ENCODE data around the gene SNRPD3. TPM values are rescaled to one million over a fixed set of nuclear protein-coding genes. Genes with fewer than 3 reads are reported as not detected.

Gene SNRPD3
- total and polyA plus RNA-seq, 9 of the 15 experiments (the other 6 are each of a cell fraction or from before 2014, with no cell fraction given) = 131 to 366 (median 274) TPM

GRCh38 chr22:24525416-24526037 is 30.3 kb upstream of the SNRPD3 start (continued):
- TF ChIP-seq ZFX (CRISPR knock-in tag; IDR thresholded peaks at IDR 0.05) = no peak
- TF ChIP-seq NCOA6 (IDR thresholded peaks at IDR 0.05) = no peak
- no peak for TF ChIP-seq HDAC3 (IDR thresholded peaks at IDR 0.05; ENCODE audit: borderline replicate concordance, partially characterized antibody)
- peak; percentile 39; the same call in 1 of the 2 replicates for TF ChIP-seq NCOR1 (IDR thresholded peaks at IDR 0.05)
- TF ChIP-seq NFATC3 (IDR thresholded peaks at IDR 0.05) = no peak
- TF ChIP-seq TCF15 (CRISPR knock-in tag; IDR thresholded peaks at IDR 0.05) = no peak
- no peak for TF ChIP-seq TCF7L2 (IDR thresholded peaks at IDR 0.05; ENCODE audit: low read depth, low read length)
- TF ChIP-seq GABPB1 (CRISPR knock-in tag; IDR thresholded peaks at IDR 0.05) = 0 out of 2 replicates have a peak, but pooled peaks have one; percentile 41
- no peak for TF ChIP-seq EP400 (IDR thresholded peaks at IDR 0.05)
- TF ChIP-seq FOXA1 (IDR thresholded peaks at IDR 0.05; ENCODE audit: borderline replicate concordance) = no peak
- TF ChIP-seq ZSCAN29 (IDR thresholded peaks at IDR 0.05) = no peak
- no peak for TF ChIP-seq COPS2 (conservative IDR thresholded peaks at IDR 0.05)
- TF ChIP-seq CREB1 (IDR thresholded peaks at IDR 0.05) = no peak
- no peak for TF ChIP-seq CREB1 (CRISPR knock-in tag; IDR thresholded peaks at IDR 0.05)
- TF ChIP-seq GATAD2A (IDR thresholded peaks at IDR 0.05) = no peak
- TF ChIP-seq ETV1 (tag; conservative IDR thresholded peaks at IDR 0.05; ENCODE audit: low read depth) = no peak
- TF ChIP-seq SREBF2 (CRISPR knock-in tag; IDR thresholded peaks at IDR 0.05) = no peak
- TF ChIP-seq, protein P1, sequence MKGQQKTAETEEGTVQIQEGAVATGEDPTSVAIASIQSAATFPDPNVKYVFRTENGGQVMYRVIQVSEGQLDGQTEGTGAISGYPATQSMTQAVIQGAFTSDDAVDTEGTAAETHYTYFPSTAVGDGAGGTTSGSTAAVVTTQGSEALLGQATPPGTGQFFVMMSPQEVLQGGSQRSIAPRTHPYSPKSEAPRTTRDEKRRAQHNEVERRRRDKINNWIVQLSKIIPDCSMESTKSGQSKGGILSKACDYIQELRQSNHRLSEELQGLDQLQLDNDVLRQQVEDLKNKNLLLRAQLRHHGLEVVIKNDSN (CRISPR knock-in tag; IDR thresholded peaks at IDR 0.05) = no peak
- TF ChIP-seq PML (IDR thresholded peaks at IDR 0.05; ENCODE audit: low read length) = no peak
- TF ChIP-seq RB1 (IDR thresholded peaks at IDR 0.05; ENCODE audit: low read depth) = 0 out of 2 replicates have a peak, but pooled peaks have one; percentile 24
- no peak for TF ChIP-seq MIER1 (IDR thresholded peaks at IDR 0.05; ENCODE audit: low read depth)
- TF ChIP-seq KDM5B (IDR thresholded peaks at IDR 0.05; ENCODE audit: insufficient replicate concordance, low read depth, low read length) = no peak
- TF ChIP-seq ZNF263 (CRISPR knock-in tag; IDR thresholded peaks at IDR 0.05; ENCODE audit: borderline replicate concordance) = no peak
- no peak for TF ChIP-seq TARDBP (IDR thresholded peaks at IDR 0.05)
- no peak for TF ChIP-seq BRD4 (IDR thresholded peaks at IDR 0.05)
- no peak for TF ChIP-seq ZNF133 (CRISPR knock-in tag; IDR thresholded peaks at IDR 0.05)
- TF ChIP-seq ZBTB17 (CRISPR knock-in tag; IDR thresholded peaks at IDR 0.05) = no peak
- no peak for TF ChIP-seq SETDB1 (IDR thresholded peaks at IDR 0.05; ENCODE audit: low read length)
- TF ChIP-seq MCM7 (IDR thresholded peaks at IDR 0.05) = no peak
- TF ChIP-seq HCFC1 (IDR thresholded peaks at IDR 0.05; ENCODE audit: low read depth, low read length) = no peak
- no peak for TF ChIP-seq ZNF239 (CRISPR knock-in tag; IDR thresholded peaks at IDR 0.05)
- TF ChIP-seq POLR3G (IDR thresholded peaks at IDR 0.05; ENCODE audit: extremely low read depth, insufficient read length, insufficient replicate concordance) = no peak
- peak; percentile 95 to 96 for TF ChIP-seq KDM1A (IDR thresholded peaks at IDR 0.05)
- TF ChIP-seq TOE1 (IDR thresholded peaks at IDR 0.05; ENCODE audit: borderline replicate concordance) = no peak
- no peak for TF ChIP-seq TOE1 (CRISPR knock-in tag; IDR thresholded peaks at IDR 0.05; ENCODE audit: borderline replicate concordance, low read depth)
